Inferior parietal cortex (tissue), 1 donor: ENCODE measurements around the gene HMCN1.

Experiments used
- DNase-seq: peaks from one replicate; pipeline ENCODE4 v3.0.0-alpha.2; 2016; ENCODE audit errors: extremely low spot score

Gene HMCN1

DNA sequence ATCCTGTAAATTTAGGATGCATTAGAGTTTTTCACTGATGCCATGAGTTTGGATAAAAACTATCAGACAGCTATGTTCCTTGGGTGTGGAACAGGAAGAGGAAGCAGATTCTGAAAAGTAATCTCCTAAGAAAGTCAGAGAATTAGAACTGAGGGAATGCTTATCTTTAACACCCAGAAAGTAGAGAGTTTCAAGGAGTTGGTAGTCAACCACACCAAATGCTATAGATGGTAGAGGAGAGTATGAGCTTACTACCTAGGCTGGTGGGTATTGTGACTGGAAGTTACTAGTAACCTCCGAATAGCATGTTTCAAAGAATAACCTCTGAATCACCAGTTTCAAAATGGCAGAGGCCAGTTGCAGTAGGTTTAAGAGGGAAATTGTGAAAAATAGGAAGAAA, 288.0 kb downstream of the HMCN1 start:
- no peak for DNase-seq

DNA sequence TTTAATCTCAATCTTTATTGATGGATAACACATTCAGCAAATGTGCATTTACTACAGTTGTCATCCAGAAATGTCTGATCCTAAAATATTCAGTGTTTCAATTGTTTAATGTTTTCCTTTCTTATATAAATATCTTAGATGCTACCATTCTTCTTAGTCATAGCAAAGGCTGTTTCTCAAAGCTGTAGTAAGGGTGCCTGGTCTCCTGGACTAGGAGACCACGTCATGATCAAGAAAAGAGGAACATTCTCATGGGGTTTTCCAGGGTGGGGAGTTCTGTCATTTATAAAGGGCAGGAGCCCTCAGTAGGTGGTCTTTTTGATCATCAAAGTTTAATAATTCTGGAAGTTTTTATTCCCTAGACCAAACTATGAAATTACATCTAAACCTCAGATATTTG, 292.8 kb downstream of the HMCN1 start:
- DNase-seq = no peak

DNA sequence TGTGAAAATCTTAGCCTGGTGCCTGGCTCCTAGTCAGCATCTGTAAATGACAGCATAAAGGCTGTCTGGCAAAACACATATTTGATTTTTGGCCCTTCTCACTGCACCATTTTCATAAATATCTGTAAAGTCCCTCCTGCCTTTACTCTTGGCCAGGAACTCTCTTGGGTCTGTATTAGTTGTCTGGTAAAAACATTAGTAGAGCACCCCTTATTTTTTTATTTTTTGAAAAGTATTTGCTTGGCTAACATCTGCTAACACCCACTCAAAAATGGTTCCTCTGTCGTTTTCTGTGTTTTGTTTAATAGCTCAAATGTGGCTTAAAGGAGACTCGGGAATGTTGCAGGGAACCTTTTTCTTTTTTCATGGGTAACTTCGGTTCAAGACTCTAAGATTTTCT, 293.4 kb downstream of the HMCN1 start:
- DNase-seq = no peak

DNA sequence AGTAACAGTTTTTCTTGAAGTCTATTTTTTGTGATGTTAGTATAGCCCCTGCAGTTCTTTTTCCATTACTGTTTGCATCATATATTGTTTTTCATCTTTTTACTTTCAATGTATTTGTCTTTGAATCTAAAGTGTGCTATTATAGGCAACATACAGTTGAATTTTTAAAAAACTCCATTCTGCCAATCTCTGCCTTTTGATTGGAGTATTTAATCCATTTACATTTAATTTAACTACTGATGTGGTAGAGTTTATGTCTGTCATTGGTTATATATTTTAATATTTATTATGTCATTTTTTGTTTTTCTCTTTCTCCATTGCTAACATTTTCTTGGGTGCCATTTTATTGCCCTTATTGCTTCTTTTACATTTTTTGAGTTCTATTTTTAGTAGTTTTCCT, 296.3 kb downstream of the HMCN1 start:
- DNase-seq = no peak

DNA sequence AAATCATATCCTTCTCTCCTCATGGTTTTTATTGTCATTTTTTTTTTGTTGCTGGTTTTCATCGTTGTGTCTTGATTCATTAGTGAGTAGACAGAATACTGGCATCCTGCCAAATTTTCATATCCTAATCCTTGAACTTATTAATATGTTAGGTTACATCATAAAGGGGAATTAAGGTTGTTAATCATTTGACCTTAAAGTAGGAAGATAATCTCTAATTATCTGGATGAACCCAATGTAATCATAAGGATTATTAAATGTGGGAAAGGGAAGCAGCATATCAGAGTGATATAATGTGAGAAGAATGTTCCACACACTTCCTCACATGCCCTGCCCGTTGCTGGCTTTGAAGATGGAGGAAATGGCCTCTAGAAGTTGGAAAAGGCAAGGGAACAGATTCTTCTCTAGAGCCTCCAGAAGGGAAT, 299.7 kb downstream of the HMCN1 start:
- DNase-seq = no peak

DNA sequence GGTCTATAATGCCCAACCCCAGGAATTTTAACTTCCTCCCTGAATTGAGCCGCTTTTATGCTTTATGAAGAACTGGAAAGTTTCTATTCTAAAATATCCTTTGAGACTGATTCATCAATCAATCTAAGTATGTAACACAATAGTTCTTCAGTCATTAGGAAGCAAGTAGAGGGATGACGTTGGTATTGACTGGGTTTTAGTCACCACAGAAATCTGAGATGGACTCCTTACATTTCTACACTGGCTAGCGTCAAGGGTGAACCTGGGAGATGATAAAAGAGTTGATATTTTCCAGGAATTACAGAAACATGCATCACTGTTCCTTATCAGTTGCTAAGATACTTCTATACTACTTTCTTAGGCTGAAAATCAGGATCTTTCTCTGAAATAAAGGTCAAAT, 308.0 kb downstream of the HMCN1 start:
- no peak for DNase-seq

DNA sequence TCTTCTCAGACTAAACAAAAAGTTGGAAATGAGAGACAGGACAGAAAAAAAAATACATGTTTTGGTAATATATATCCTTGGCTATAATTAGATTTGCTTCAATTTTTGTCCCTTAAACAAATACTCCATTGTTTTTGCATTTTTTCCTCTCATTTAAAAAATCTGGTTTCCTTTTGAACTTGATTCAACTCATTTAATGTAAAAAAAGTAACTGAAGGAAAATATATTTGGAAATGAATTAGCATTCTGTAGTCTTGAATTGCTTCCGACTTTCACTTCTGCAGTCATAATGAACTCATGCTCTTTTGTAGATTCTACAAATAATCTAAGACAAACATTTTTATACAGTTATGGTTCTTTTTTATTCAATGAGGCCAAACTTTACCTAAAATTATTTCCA, 309.1 kb downstream of the HMCN1 start:
- DNase-seq = no peak

DNA sequence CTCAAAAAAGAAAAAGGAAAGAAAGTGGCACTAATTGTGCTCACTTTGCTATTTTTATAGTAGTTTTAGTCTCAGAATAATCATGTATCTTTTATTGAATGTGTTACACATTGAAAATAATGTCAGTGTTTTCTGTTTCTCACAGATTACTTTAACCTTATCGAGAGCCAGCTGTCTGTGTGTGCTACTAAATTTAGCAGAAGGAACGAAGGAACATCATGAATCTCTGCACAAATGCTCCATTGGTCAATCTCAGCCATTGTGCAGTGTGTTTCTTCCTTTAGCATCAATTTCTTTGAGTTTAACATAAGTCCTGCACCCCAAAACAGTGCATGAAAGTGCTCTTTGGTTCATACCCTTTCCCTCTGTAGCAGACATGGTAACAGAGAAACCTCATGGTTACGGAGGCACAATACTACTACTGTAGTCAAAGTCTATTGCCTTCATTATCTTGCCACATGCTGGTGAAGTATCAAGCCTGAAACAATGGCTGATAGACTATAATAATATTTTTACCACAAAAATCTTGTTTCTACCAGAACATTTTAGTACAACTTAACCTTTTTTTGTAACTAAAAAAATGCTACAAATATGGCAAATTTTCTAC, 310.0 kb downstream of the HMCN1 start:
- DNase-seq = no peak

DNA sequence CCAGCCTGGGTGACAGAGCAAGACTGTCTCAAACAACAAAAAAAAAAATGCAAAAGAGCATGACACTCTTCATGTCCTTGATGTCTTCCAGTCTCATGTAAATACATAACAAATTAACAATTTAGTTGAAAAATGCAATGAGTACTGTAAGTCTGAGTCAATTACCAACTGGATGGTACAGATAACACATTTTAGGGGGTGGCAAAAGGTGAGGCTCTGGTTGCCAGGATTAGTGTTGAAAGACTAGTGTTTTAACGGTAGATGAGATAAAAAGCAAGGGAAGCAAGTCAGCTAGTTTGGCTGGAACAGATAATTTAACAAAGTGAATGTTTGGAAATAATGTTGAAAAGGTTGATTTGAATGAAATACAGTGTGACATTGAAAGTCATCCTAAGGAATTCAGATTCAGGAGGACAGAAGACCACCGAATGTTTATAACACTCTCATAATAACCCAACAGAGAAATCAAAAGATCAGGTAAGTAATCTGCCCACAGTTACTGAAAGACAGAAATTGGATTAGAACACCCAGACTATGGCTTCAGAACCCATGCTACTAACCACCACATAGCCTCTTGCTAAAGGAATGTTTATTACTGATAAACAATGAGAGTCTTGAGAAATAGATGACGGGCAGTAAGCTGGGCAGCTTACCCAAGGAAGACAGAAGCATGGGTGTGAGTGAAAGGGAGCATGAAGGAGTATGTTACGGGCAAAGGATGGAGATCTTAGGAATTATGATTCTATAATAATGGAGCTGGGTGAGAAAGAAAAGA, 312.4 kb downstream of the HMCN1 start:
- no peak for DNase-seq

DNA sequence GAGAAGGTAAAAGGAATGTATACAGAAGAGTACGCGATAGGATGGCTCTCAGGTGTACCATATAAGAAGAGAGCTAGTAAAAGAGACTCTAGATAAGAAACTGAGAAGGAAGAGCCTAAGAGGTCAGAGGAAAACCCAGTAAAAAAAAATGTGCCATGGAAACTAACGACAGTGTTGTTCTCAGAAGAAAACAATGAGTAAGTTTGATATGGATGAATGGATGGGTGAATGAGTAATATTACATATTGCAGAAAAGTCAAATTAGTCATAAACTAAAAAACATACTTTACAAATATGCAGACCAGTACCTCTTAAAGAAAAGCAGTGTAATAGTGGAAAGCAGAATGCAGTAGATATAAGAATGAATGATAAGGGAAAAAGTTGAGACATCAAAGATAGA, 316.2 kb downstream of the HMCN1 start:
- no peak for DNase-seq

DNA sequence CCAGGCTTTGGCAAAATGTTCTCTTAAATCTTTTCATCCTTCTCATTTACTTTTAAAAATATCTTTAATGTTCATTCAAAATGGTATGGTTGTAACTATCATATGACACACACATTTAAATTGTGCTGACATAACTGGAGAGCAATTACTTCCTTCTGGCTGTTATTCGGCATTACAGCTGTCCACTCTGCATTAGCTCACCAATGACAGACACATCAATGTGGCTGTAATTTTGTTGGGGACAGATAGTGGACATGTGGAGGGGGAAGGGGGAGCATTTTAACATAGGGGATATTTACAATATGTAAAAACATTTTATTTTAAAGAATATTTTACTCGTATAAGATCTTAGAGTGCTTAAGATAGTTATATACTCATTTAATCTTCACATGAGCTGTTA, 319.8 kb downstream of the HMCN1 start:
- no peak for DNase-seq

DNA sequence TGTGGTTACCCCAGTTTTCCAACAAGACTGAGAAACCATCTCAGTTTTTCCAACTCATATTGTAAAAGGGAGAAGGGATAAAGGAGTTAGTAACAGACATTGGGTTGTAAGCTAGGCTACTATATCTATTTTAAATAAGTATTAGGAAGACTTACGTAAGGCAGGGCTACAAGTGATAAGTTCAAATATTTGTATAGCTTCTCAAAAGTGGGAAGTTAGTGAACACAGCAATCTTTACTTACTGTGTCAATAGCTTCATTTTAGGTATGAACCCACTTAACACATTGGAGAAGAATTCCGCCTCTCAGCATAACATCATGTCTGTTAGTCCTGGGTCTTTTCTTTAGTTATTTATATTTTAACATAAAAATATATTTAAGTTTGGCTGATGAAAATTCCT, 320.7 kb downstream of the HMCN1 start:
- DNase-seq = no peak

DNA sequence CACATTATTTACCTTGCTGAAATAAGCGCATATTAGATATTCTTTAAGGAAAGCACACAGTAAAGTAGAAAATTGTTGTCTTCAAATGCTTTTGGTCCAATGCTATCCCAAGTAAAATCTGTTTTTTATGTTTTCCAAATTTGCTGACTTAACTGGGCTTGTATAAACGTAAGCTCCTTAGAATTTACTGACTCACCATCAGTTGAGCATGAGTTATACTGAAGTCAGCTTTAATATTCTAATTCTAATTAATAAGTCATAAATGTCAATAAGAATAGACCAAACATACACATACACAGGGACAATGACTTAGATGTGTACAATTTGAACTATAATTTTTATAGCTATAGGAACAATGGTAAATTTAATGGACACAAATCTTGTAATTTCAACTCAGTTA, 321.7 kb downstream of the HMCN1 start:
- no peak for DNase-seq

DNA sequence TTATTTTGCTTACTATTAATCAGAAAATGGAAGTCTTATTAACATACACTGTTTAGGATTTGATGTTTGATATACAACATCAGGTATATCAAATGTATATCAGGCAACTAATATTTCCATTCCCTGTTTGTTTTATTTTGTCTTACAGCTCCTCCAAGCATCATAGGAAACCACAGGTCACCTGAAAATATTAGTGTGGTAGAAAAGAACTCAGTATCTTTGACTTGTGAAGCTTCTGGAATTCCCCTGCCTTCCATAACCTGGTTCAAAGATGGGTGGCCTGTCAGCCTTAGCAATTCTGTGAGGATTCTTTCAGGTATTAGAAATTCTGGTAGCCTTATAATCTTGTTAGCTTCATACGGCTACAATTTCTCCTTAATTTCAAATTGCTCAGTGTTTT, 322.9 kb downstream of the HMCN1 start:
- DNase-seq = no peak

DNA sequence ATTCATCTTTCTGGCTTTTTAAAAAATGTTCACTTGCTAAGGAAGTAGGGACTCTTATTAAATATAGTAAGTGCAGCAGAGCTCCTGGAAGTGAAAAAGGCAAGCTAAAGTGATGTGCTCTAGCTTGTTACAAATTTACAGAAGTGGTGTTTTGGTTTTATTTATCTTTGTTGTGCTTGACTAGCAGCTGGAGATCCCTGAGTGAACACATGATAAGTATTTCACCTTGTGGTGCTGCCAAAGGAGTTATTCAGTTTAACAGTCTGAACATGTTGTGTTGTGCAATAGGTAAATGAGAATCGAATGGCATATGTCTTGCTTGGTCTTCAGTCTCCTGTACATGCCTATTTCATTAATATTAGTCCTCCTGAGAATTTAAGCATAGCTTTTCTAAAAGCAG, 325.1 kb downstream of the HMCN1 start:
- DNase-seq = no peak

DNA sequence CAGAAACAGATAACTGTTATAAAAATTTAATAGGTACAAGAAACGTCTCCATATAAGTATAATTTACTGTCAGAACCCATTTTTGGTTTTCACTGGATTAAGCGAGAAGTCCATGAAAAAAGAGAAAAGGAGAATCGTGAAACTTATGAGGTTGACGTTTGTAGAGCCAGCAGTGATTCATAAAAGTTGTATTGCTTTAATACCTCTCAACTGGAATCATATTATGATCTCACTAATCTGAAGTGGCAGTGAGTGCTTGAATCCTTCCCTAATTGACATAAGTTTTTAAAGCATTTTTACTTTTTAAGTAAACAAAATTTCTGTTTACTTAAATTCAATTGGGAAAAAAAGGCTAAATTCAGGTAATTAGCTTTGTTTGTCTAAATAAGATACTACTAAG, 325.6 kb downstream of the HMCN1 start:
- DNase-seq = no peak

DNA sequence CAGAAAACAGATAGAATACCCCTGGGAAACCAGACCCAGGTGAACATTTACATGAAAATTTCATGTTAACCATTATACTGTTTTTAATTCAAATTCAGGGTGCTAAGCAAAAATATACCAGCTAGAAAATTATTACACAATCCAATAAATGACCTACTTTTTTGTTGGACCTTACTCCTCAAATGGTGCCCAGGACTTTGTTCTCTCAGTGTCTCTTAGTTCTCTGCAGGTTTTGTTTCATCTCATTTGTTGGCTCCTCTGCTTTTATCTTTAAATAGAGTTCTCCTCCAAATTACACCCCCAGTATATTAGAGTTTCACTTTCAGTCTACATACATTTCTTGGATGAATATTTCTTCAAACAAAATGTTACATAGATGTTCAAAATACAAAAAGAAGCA, 326.0 kb downstream of the HMCN1 start:
- no peak for DNase-seq

DNA sequence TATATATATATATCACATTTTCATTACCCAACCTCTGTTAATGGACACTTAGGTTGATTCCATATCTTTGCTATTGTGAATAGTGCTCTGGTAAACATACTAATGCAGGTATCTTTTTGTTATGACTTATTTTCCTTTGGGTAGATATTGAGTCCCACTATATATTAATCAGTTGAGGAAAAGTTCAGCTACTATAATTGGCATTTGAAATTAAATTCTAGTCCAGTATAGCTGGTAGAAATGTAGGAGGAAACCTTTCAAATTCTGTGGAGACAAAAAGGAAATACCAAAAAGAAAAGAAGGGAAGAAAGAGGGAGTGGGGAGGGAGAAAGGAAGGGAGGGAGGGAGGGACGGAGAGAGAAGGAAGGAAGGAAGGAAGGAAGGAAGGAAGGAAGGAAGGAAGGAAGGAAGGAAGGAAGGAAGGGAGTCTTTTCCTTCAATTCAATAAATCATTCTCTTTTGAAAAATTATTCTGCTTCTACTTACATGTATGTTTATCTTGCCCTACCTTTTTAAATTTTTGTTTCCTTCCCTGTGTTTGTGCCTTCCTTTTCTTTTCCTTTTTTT, 329.0 kb downstream of the HMCN1 start:
- DNase-seq = no peak

DNA sequence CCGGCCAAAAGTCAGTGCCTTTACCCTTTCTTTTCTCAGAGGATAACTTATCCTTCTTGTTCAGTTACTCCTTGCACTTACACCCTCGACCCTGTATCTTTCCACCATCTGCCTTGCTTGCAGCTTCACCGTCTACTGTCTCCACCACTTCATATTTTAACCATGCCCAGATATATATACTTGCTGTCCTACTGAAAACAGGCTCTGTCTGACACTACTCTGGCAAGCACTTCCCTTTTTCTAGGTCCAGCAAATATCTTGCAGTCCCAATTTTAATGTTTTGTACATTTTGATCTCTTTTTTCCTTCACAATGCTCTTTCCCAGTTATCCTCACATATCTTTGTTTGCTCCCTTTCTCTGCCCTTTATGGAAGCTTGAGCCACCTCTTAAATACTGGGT, 332.2 kb downstream of the HMCN1 start:
- DNase-seq = no peak

DNA sequence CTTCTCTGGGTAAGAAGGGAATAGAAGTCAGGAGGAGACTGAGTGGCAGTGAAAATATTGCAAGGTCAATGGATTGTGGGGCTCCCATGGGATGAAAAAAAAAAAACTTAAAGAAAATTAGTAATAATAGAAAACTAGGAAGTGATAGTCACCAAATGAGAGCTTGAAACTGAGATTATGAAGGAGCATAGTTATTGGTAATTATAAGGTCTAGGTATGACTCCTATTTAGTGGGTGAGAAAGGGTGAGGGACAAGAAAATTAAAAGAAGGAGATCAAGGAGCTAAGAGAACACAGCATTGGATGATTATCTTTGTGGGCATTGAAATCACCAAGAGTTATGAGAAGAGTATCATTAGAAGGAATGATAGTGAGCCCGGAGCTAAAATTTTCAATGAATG, 339.5 kb downstream of the HMCN1 start:
- DNase-seq = no peak

DNA sequence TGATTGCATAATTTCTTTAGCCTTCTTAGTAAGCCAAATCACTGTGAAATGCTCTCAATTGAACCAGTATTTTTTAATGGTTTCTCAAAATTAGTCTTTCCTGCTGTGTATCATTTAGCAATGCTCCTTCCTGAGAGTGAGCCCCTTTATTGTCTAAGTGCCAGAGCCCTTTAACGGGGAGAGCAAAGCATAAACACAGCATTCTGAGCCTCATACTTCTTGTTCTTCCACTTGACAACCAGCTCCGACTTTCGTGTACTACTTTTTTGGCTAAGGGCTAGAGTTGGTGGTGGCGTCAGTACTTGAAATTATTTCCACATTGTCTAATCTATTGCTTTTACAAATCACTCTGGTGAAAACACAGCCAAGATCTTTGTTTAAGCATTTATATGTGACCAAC, 341.8 kb downstream of the HMCN1 start:
- DNase-seq = no peak

DNA sequence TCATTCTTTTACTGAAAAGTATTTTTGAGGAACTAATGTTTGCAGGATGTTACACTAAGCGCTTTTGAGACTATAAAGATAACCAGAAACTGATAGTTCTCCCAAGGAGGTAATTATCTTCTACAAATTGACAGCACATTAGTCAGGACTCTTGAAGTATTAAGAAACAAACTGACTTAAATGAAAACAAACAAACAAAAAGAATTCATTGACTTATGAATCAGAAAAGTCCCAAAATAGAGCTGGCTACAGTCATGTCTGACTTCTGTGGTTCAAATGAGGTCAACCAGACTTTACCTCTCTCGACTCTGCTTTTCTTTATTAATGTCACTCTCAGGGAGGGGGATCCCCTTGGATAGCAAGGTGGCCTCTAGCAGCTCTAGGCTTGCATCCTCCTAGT, 344.1 kb downstream of the HMCN1 start:
- no peak for DNase-seq

DNA sequence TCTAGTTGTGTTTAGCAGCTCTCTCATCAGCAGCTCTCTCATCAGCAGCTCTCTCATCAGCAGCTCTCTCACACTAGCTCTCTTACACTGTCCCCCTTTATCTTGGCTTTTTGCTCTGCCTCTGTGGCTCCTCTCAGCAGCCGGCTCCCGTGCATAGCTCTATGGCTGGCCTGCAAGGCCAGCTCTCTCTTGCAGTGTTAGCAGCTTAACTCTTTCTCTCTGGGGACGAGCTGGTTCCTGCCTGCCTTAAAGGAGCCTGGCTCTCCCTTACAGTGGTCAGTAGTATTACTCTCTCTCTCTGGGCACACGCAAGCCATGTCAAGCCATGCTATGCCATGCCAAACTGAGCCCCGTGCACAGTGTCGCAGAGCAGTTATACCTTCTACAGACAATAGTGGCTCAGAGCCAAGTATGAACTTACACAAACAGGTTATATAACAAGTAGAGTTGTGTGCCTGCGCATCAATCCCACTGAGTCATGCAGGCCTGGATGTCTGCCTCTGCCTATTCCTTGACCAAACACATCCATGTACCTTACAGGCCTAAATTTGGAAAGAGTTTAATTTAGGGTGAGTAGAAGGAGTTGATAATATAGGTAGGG, 345.0 kb downstream of the HMCN1 start:
- no peak for DNase-seq
